Prostate gland (tissue), 2 donors: Measurements from ENCODE around the gene PAAF1. TPM values are rescaled to one million over a fixed set of nuclear protein-coding genes. Genes with fewer than 3 reads are reported as not detected.

ENCODE experiments used
- DNase-seq: peaks from one replicate; pipeline ENCODE4 v3.0.0-alpha.2; 2019; ENCODE audit warnings: low spot score
- H3K27ac ChIP-seq, 2 donors: fragments of 200-600 bp; sonication (generic); 2 replicates each; pipeline ENCODE4 v1.5.1; 2017 to 2019
- H3K27me3 ChIP-seq: fragments of 200-600 bp; sonication (generic); replicated peaks from 2 replicates; pipeline ENCODE4 v1.5.1; 2019; ENCODE audit not compliant: insufficient read depth
- H3K36me3 ChIP-seq, 2 donors: fragments of 200-600 bp; sonication (generic); 1 replicate in 1 of 2; 2 replicates in 1 of 2; pipeline versions ENCODE4 v1.5.1 to v1.8.1; 2017 to 2019
- H3K4me1 ChIP-seq: fragments of 200-600 bp; sonication (generic); replicated peaks from 2 replicates; pipeline ENCODE4 v1.5.1; 2019
- H3K4me3 ChIP-seq, 2 donors: fragments of 200-600 bp; sonication (generic); 2 replicates each; pipeline ENCODE4 v1.5.1; 2017 to 2019
- H3K9me3 ChIP-seq: fragments of 200-600 bp; sonication (generic); 2 replicates; pipeline ENCODE4 v1.5.1; 2017
- POLR2A ChIP-seq: fragments of 450-650 bp; IDR thresholded peaks from one replicate; pipeline ENCODE4 v1.6.1; 2016; ENCODE audit warnings: antibody characterized with exemption, mild to moderate bottlenecking
- POLR2AphosphoS5 ChIP-seq: sonication (generic); formaldehyde crosslinking; IDR thresholded peaks from one replicate; pipeline ENCODE4 v1.6.1; 2017; ENCODE audit warnings: antibody characterized with exemption
- WGBS: methylation state at CpG from one replicate; pipeline ENCODE4 v1.1.5; 2018; 5-methylcytosine and 5-hydroxymethylcytosine counted together
- intact Hi-C: fragments of 100-400 bp; cut with DNase I; formaldehyde crosslinking; loops from one replicate; pipeline ENCODE4 v1.14.2; 2022
- total RNA-seq, 2 donors: library from RNA; depleted of rRNA; stranded (reverse); fragments of >200 nt; gene quantifications; one replicate each; pipeline ENCODE4 v1.1.0, GENCODE V29; 2016
- TF ChIP-seq, protein P1 (sequence below), 4 experiments: fragments of 200-600 bp in 2 of 4; fragments of 450-650 bp in 2 of 4; sonication (generic) in 2 of 4; IDR thresholded peaks; 1 replicate in 3 of 4; 2 replicates in 1 of 4; pipeline ENCODE4 v1.5.1; 2016 to 2019; ENCODE audit warnings: antibody characterized with exemption in 4 of 4, mild to moderate bottlenecking in 2 of 4, moderate library complexity in 2 of 4

The PAAF1 gene
- total RNA-seq, 2 donors from 2014 or later = 15.6 to 28.3 TPM

DNA sequence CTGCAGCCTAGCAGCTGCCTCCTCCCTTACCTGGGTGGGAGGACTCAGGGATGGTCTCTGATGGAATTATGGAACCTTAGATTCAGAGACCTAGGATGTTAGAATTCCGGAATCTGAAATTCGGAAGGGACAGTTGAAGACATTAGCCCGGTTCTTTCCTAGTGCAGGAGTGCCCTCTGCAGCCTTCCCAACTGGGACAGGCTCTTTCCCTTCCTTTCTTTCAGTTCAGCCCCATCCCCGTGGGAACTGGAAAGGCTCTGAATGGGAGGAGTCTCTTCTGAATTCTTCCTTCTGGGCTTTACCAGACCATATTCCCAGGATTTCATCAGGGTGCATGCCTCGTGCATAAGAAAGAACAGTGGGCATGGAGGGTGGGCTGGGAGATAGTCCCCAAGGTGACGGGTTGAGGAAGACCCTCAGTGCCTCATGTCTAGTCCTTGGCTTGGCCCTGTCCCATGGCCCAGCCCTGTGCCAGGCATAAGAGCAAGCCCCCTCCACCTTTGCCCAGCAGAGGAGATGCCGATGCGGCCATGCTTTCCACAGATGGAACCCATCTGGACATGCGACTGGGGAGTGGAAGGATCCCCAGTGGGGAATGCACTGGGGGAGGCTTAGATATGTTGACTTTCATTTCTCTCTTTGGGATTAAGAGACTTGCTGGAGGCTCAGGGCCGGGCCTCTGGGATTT lies 88.4 kb downstream of the PAAF1 start:
- no peak overlapping the region for H3K4me3 ChIP-seq
- no peaks in the 10 kb centered on the region for H3K36me3 ChIP-seq
- DNase-seq = no peak
- H3K27ac ChIP-seq = no peak overlapping the region
- no peaks in the 10 kb centered on the region for H3K27me3 ChIP-seq
- intact Hi-C loops = loop anchor here (2.0 to 10.0 kb wide), 2 partner anchors 280 to 484 kb away; no protein-coding TSS in a partner anchor
- no peaks in the 10 kb centered on the region for H3K9me3 ChIP-seq
- 67% methylated on average over 10 of the region's 10 CpGs for WGBS
- H3K4me1 ChIP-seq = no peaks in the 10 kb centered on the region
- TF ChIP-seq, protein P1, sequence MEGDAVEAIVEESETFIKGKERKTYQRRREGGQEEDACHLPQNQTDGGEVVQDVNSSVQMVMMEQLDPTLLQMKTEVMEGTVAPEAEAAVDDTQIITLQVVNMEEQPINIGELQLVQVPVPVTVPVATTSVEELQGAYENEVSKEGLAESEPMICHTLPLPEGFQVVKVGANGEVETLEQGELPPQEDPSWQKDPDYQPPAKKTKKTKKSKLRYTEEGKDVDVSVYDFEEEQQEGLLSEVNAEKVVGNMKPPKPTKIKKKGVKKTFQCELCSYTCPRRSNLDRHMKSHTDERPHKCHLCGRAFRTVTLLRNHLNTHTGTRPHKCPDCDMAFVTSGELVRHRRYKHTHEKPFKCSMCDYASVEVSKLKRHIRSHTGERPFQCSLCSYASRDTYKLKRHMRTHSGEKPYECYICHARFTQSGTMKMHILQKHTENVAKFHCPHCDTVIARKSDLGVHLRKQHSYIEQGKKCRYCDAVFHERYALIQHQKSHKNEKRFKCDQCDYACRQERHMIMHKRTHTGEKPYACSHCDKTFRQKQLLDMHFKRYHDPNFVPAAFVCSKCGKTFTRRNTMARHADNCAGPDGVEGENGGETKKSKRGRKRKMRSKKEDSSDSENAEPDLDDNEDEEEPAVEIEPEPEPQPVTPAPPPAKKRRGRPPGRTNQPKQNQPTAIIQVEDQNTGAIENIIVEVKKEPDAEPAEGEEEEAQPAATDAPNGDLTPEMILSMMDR (IDR thresholded peaks at IDR 0.05) = no peak
- TF ChIP-seq POLR2A = no peak
- TF ChIP-seq POLR2AphosphoS5 = no peak

DNA sequence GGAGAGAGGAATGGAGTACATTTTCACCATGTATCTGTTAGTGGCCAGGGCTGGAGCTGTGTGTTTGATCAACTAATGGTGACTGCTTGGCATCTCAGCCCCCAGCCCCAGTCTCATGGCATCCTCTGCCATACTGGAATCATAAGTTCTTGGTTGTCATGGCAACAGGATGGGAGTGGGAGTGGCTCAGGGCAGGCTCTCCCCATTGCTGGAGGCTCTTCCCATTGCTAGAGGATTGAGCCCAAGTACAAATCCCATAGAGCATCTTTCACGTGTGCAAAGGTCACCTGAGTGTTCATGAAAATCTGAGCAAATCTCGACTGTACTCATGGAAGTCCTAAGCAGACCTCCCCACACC lies 88.9 kb downstream of the PAAF1 start:
- Histone ChIP-seq H3K4me1 (no peaks in the 10 kb centered on the region), H3K27ac (no peak overlapping the region), H3K27me3 (no peaks in the 10 kb centered on the region), H3K9me3 (no peaks in the 10 kb centered on the region), H3K36me3 (no peaks in the 10 kb centered on the region), H3K4me3 (no peak overlapping the region)
- no peak for DNase-seq
- TF ChIP-seq, protein P1 (IDR thresholded peaks at IDR 0.05) = no peak
- TF ChIP-seq POLR2A = no peak
- no peak for TF ChIP-seq POLR2AphosphoS5
- intact Hi-C loops = loop anchor here (2.0 to 10.0 kb wide), 2 partner anchors 279 to 483 kb away; no protein-coding TSS in a partner anchor
- 75% methylated on average over 2 of the region's 2 CpGs for WGBS

DNA sequence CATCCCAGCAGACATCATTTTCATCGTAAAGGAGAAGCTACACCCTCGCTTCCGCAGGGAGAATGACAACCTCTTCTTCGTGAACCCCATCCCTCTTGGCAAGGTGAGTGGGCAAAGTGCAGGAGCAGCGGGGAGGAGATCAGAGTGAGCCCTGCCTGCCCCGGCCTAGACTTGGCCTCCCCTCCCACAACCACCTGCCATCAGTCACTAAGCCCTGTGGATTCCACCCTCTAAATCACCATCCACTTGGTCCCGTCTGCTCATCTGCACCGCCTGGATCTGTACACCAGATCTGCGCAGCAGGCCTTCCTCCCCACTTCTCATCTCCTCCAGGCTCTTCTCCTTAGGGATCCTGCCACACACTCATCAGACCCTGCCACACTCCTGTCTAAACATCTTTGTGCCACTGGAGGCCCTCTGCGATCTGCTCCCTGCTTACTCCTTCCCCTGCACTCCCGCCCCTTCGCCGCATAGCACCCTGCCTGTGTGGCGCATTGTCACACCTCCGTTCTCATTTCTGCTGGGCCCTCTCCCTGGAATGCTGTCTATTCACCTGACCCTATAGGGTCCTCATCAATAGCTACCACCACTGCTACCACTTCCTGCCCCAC lies 91.7 kb downstream of the PAAF1 start:
- Histone ChIP-seq H3K4me1 (no peaks in the 10 kb centered on the region), H3K36me3 (no peaks in the 10 kb centered on the region), H3K27ac (no peak overlapping the region), H3K9me3 (no peaks in the 10 kb centered on the region), H3K4me3 (no peak overlapping the region), H3K27me3 (no peaks in the 10 kb centered on the region)
- WGBS = 88% methylated on average over 15 of the region's 15 CpGs
- no peak for DNase-seq
- intact Hi-C loops = loop anchor here (10.0 kb wide), 1 partner anchor 276 kb away; no protein-coding TSS in a partner anchor
- TF ChIP-seq, protein P1 (IDR thresholded peaks at IDR 0.05) = no peak
- no peak for TF ChIP-seq POLR2AphosphoS5
- TF ChIP-seq POLR2A = no peak

DNA sequence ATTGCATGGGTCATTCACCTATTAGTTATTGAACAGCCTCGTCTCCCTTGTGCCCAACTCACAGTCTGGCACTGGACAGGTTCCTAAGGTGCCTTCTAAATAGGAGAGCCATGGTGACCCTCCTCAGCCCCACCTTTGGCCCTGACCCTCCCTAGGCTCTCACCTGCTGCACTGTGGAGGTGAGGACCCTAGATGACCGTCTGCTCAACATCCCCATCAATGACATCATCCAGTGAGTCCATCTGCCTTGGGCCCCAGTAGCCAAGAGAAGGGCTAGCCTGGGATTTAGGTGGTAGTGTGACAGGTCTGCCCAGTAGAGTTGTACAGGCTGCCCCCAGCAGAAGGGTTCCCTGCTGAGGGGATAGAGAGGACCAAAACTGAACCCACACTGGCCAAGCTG lies 92.3 kb downstream of the PAAF1 start:
- H3K27ac ChIP-seq = no peak overlapping the region
- WGBS = 93% methylated on average over 2 of the region's 2 CpGs
- H3K4me3 ChIP-seq = no peak overlapping the region
- H3K4me1 ChIP-seq = no peaks in the 10 kb centered on the region
- H3K36me3 ChIP-seq = no peaks in the 10 kb centered on the region
- H3K9me3 ChIP-seq = no peaks in the 10 kb centered on the region
- no peak for DNase-seq
- intact Hi-C loops = loop anchor here (10.0 kb wide), 1 partner anchor 276 kb away; no protein-coding TSS in a partner anchor
- no peaks in the 10 kb centered on the region for H3K27me3 ChIP-seq
- TF ChIP-seq, protein P1 (IDR thresholded peaks at IDR 0.05) = no peak
- TF ChIP-seq POLR2AphosphoS5 = no peak
- TF ChIP-seq POLR2A = no peak
